ENCODE measurements around the gene ENDOV.

GRCh38 chr17:80477647-80478478, 62.9 kb downstream of the ENDOV start:
- TF ChIP-seq CTCF (IDR thresholded peaks at IDR 0.05) (peak; percentile 38 to 48 (median 40)), POLR2A (IDR thresholded peaks at IDR 0.05; ENCODE audit: low read depth) (no peak), EP300 (IDR thresholded peaks at IDR 0.05) (no peak)
